Muscle layer of duodenum (tissue), 2 donors: ENCODE results near the gene ZNF511.
A peak's percentile ranks its signal among the peaks of the same experiment; 100 is the strongest.

Source experiments
- H3K27ac ChIP-seq: one replicate; pipeline ENCODE4 v1.7.0; 2013; ENCODE audit warnings: mild to moderate bottlenecking, low read length
- H3K27me3 ChIP-seq: one replicate; pipeline ENCODE4 v1.7.0; 2013; ENCODE audit warnings: low read depth, mild to moderate bottlenecking, control low read depth, low read length
- H3K36me3 ChIP-seq, 2 donors: one replicate each; pipeline ENCODE4 v1.7.0; 2013; ENCODE audit warnings: low read length in 2 of 2, control low read depth in 1 of 2, mild to moderate bottlenecking in 1 of 2; ENCODE audit not compliant: insufficient read depth in 2 of 2, control insufficient read depth in 1 of 2
- H3K4me1 ChIP-seq, 2 donors: one replicate each; pipeline ENCODE4 v1.7.0; 2013; ENCODE audit warnings: low read length in 2 of 2, mild to moderate bottlenecking in 2 of 2, control low read depth in 1 of 2, moderate library complexity in 1 of 2; ENCODE audit not compliant: insufficient read depth in 2 of 2, control insufficient read depth in 1 of 2
- H3K4me3 ChIP-seq, 2 donors: one replicate each; pipeline ENCODE4 v1.7.0; 2013; ENCODE audit warnings: low read length in 2 of 2, low read depth in 1 of 2, mild to moderate bottlenecking in 1 of 2
- H3K9me3 ChIP-seq, 2 donors: one replicate each; pipeline ENCODE4 v1.7.0; 2013; ENCODE audit warnings: low read length in 2 of 2, control low read depth in 1 of 2, mild to moderate bottlenecking in 1 of 2; ENCODE audit not compliant: control insufficient read depth in 1 of 2
- donor health status: healthy.

The ZNF511 gene

DNA sequence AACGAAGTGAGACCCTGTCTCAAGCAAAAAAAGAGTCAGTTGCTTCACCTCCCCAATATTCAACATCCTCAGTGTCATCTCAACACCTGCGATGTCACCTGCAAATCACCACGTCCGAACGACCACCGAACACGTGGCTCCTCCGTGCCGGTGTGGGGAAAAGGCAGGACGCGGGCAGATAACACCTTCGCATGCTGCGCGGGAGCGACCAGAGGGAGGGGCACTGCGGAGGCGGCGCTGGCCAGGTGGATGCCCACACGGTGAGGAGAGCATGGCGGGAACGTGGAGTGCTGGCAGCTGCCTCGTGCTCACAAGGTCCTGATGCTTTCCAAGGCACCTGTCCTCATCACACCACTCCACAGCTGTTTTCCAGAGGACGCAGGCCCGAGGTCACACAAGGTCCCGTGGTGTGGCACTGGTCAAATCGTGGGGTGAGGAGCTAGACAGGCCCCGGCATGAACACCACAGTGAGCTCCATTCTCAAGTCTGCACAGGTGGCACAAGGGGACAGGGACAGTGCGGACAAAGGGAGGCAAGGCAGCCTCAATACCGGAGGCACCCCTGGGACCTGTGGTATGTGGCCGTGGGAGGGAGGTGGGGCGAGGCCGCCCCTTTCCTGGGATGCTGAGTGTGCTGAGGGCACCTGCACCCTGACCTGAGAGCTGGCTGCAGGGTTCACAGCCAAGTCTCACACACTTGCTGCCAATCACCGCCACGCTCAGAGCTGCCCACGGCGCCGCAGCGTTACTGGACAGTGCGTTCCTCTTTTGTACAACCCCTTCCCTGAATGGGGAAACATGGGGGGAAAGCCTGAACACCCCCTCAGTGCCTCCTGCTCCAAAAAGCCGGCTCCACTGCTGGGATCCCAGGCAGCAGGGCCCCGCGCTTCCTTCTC, 13.0 kb upstream of the ZNF511 start:
- H3K9me3 ChIP-seq: no peaks in the 10 kb centered on the region
- no peaks in the 10 kb centered on the region for H3K27me3 ChIP-seq
- H3K27ac ChIP-seq: no peak overlapping the region
- H3K4me1 ChIP-seq: no peaks in the 10 kb centered on the region
- peaks cover 60 to 90% of the 10 kb centered on the region in 2 donors for H3K36me3 ChIP-seq
- no peak overlapping the region for H3K4me3 ChIP-seq

- Histone ChIP-seq H3K36me3 (peaks cover 56 to 96% of the 10 kb centered on the region in 2 donors), H3K4me3 (no peak overlapping the region), H3K27me3 (no peaks in the 10 kb centered on the region), H3K27ac (no peak overlapping the region), H3K9me3 (no peaks in the 10 kb centered on the region), H3K4me1 (no peaks in the 10 kb centered on the region)
These were observed 11.2 kb upstream of the ZNF511 start for GRCh38 chr10:133297504-133297903.

DNA sequence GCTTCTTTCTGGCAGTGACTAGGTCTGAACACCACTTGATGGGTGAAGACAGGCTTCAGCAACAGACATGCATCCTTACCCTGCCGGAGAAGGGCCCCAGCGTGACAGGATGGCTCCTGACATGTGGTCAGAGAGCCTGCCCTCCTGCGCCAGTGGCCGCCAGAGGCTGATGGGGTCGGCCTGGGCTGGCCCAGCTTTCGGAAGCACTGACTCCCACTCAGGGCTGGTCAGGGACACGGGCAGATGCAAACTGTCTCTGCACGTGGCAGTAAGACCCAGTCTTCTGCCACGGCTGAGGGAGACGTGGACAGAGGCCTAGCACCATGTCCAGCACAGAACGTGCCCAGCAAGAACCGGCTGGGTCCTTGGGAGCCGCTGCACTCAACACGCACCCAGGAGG, 10.2 kb upstream of the ZNF511 start:
- no peaks in the 10 kb centered on the region for H3K4me1 ChIP-seq
- H3K36me3 ChIP-seq: peaks cover 55 to 89% of the 10 kb centered on the region in 2 donors
- H3K9me3 ChIP-seq: no peaks in the 10 kb centered on the region
- no peaks in the 10 kb centered on the region for H3K27me3 ChIP-seq
- H3K4me3 ChIP-seq: no peak overlapping the region
- H3K27ac ChIP-seq: no peak overlapping the region

- Histone ChIP-seq H3K36me3 (peaks cover 52 to 81% of the 10 kb centered on the region in 2 donors), H3K4me3 (no peak overlapping the region), H3K27me3 (no peaks in the 10 kb centered on the region), H3K9me3 (no peaks in the 10 kb centered on the region), H3K27ac (no peak overlapping the region), H3K4me1 (no peaks in the 10 kb centered on the region)
These were observed 9.5 kb upstream of the ZNF511 start for GRCh38 chr10:133299224-133299623.

DNA sequence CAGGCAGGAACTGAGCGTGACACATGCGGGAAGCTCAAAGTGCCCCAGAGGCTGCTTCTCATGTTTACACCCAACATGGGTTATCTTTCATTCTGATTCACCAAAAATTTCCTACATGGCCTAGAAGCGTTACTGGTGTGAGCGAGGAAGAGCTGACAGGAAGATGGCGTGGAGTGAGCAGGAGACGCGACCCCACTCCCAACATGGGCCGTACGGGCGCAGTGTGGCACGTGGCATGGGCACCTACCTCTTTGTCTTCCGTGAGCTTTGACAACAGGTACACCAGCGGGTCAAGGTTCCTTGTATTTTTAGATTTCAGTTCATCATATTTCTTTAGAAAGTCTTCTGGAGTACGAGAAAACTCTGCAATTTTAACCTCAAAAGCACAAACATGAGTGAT, 9.0 kb upstream of the ZNF511 start:
- H3K27me3 ChIP-seq: no peaks in the 10 kb centered on the region
- H3K9me3 ChIP-seq: no peaks in the 10 kb centered on the region
- no peak overlapping the region for H3K4me3 ChIP-seq
- peaks cover 47 to 76% of the 10 kb centered on the region in 2 donors for H3K36me3 ChIP-seq
- no peak overlapping the region for H3K27ac ChIP-seq
- H3K4me1 ChIP-seq: no peaks in the 10 kb centered on the region

DNA sequence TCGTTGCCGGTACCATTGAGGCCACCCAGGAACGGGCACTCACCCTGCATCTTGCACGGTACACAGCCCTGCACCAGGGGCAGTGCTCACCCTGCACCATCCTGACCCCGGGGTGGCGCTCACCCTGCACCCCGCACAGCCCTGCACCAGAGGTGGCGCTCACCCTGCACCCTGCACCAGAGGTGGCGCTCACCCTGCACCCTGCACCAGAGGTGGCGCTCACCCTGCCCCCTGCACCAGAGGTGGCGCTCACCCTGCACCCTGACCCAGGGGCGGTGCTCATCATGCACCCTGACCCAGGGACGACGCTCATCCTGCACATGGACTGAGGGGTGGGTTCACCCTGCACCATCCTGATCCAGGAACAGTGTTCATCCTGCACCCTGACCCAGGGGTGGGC, 6.5 kb upstream of the ZNF511 start:
- Histone ChIP-seq H3K27ac (no peak overlapping the region), H3K9me3 (no peaks in the 10 kb centered on the region), H3K4me1 (peaks cover 4 to 21% of the 10 kb centered on the region in 2 donors), H3K36me3 (peaks cover 31 to 51% of the 10 kb centered on the region in 2 donors), H3K27me3 (no peaks in the 10 kb centered on the region), H3K4me3 (no peak overlapping the region)

GRCh38 chr10:133303206-133303605, 5.5 kb upstream of the ZNF511 start:
- H3K27me3 ChIP-seq: no peaks in the 10 kb centered on the region
- no peak overlapping the region for H3K27ac ChIP-seq
- H3K4me1 ChIP-seq: peaks cover 8 to 29% of the 10 kb centered on the region in 2 donors
- H3K4me3 ChIP-seq: no peak overlapping the region
- peaks cover 23 to 42% of the 10 kb centered on the region in 2 donors for H3K36me3 ChIP-seq
- H3K9me3 ChIP-seq: no peaks in the 10 kb centered on the region

DNA sequence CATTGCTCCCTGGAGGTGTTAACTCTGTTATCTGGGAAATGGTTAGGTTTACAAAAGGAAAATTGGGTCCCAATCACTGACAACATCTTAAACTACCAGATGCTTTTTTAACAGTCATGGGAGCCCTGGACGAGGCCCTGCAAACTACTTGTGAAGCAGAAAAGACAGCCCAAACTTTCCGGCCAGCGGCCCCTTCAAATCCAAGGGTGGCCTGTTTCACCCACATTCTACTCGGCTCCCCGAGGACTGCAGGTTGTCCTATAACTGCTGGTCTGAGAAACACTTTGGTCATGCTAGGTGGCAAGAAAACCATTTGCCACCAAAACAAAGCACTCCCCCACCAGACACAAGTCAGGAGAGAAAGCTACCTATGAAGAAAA, 2.6 kb upstream of the ZNF511 start:
- Histone ChIP-seq H3K4me3 (no peak overlapping the region), H3K9me3 (no peaks in the 10 kb centered on the region), H3K36me3 (peaks cover 5 to 32% of the 10 kb centered on the region in 2 donors), H3K27me3 (no peaks in the 10 kb centered on the region), H3K27ac (peak overlapping the region; percentile 64), H3K4me1 (peaks cover 8 to 34% of the 10 kb centered on the region in 2 donors)

DNA sequence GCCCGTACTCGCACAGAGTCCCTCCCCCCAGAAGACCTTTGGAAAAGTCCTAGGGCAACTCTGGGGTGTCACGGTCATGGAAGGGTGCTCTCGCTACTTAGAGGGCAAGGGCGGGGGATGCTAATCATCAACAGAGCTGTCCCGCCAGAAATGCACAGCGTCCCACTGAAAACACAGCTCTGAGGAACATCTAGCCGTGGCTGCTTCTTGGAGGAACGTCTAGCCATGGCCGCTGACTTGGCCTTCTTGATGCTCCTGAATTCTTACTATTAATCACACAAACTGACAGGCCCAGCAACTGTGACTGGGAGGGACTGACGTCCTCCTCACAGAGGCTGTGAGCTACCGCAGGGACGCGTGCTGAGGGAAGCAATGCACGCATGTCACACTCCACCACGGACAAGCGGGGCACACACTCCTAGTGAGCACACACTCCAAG, 1.8 kb upstream of the ZNF511 start:
- H3K27ac ChIP-seq: no peak overlapping the region
- H3K9me3 ChIP-seq: no peaks in the 10 kb centered on the region
- H3K36me3 ChIP-seq: peaks cover 5 to 35% of the 10 kb centered on the region in 2 donors
- no peaks in the 10 kb centered on the region for H3K27me3 ChIP-seq
- H3K4me1 ChIP-seq: peaks cover 8 to 34% of the 10 kb centered on the region in 2 donors
- peak overlapping the region; percentile 90 to 98 for H3K4me3 ChIP-seq

- no peaks in the 10 kb centered on the region for H3K9me3 ChIP-seq
- H3K4me1 ChIP-seq: peaks cover 8 to 34% of the 10 kb centered on the region in 2 donors
- H3K27me3 ChIP-seq: no peaks in the 10 kb centered on the region
- peaks cover 0 to 36% of the 10 kb centered on the region in 2 donors for H3K36me3 ChIP-seq
- peak overlapping the region; percentile 96 for H3K27ac ChIP-seq
- H3K4me3 ChIP-seq: peak overlapping the region; percentile 90 to 98
These were observed 816 bp upstream of the ZNF511 start for GRCh38 chr10:133307776-133308420.

- Histone ChIP-seq H3K27ac (peak overlapping the region; percentile 96), H3K9me3 (no peaks in the 10 kb centered on the region), H3K27me3 (no peaks in the 10 kb centered on the region), H3K4me3 (peak overlapping the region; percentile 90 to 98), H3K4me1 (peaks cover 8 to 34% of the 10 kb centered on the region in 2 donors), H3K36me3 (peaks cover 0 to 40% of the 10 kb centered on the region in 2 donors)
These were observed 496 bp downstream of the ZNF511 start for GRCh38 chr10:133309100-133309719.
